ENCODE results near the gene ADAT1. TPM values are rescaled to one million over a fixed set of nuclear protein-coding genes. Genes with fewer than 3 reads are reported as not detected.

Gene ADAT1
- total RNA-seq: 19.5 TPM
- long read RNA-seq, partial matches to known transcripts: 0 of 2 reads
- long read RNA-seq, other reads (novel, unspliced or antisense): 0 of 2 reads

- ATAC-seq (peak; percentile 97), DNase-seq (ENCODE audit: missing footprints) (peak; percentile 100)
- intact Hi-C loops (cut with DNase I): loop anchor here (2.0 to 5.0 kb wide), 2 partner anchors 56 to 158 kb away; partner anchors contain the start of genes GABARAPL2 and TMEM170A
Measured at GRCh38 chr16:75622761-75623605, at the start of gene ADAT1. Gene ADAT1 (minus strand): TSS chr16:75623281. CDS start chr16:75620799, 2,482 bp downstream.

- DNase-seq (ENCODE audit: missing footprints): no peak
- no peak for ATAC-seq
- intact Hi-C loops (cut with DNase I): no loop called here
Measured at GRCh38 chr16:75667503-75667902, 44.4 kb upstream of the ADAT1 start.

- intact Hi-C loops (cut with DNase I): loop anchor here (5.0 kb wide), 1 partner anchor 101 kb away; no protein-coding TSS in a partner anchor
- DNase-seq (ENCODE audit: missing footprints): no peak
- ATAC-seq: no peak
Measured at GRCh38 chr16:75660726-75661302, 37.7 kb upstream of the ADAT1 start.

- DNase-seq (ENCODE audit: missing footprints) (no peak), ATAC-seq (no peak)
- intact Hi-C loops (cut with DNase I): loop anchor here (5.0 kb wide), 1 partner anchor 102 kb away; no protein-coding TSS in a partner anchor
Measured at GRCh38 chr16:75660321-75660720, 37.2 kb upstream of the ADAT1 start.

- ATAC-seq (no peak), DNase-seq (ENCODE audit: missing footprints) (no peak)
- intact Hi-C loops (cut with DNase I): no loop called here
Measured at GRCh38 chr16:75658175-75658574, 35.1 kb upstream of the ADAT1 start.

- intact Hi-C loops (cut with DNase I): no loop called here
- ATAC-seq (no peak), DNase-seq (ENCODE audit: missing footprints) (no peak)
Measured at GRCh38 chr16:75653922-75654321, 30.8 kb upstream of the ADAT1 start.

- DNase-seq (ENCODE audit: missing footprints): peak; percentile 93
- intact Hi-C loops (cut with DNase I): no loop called here
- ATAC-seq: peak; percentile 67
Measured at GRCh38 chr16:75648265-75649076, 25.4 kb upstream of the ADAT1 start.

GRCh38 chr16:75647492-75648264, 24.6 kb upstream of the ADAT1 start, which contains the start of the genes KARS1 and TERF2IP:
Gene KARS1 (minus strand): TSS chr16:75647665. CDS start chr16:75647639, 26 bp downstream.
Gene TERF2IP (plus strand): TSS chr16:75647773. CDS start chr16:75647883, 110 bp downstream.
- DNase-seq (ENCODE audit: missing footprints) (peak; percentile 95), ATAC-seq (peak; percentile 99)
- intact Hi-C loops (cut with DNase I): no loop called here

- peak; percentile 21 for ATAC-seq
- no peak for DNase-seq (ENCODE audit: missing footprints)
- intact Hi-C loops (cut with DNase I): no loop called here
Measured at GRCh38 chr16:75647112-75647491, 24.0 kb upstream of the ADAT1 start.

- DNase-seq (ENCODE audit: missing footprints) (no peak), ATAC-seq (no peak)
- intact Hi-C loops (cut with DNase I): no loop called here
Measured at GRCh38 chr16:75644240-75645012, 21.3 kb upstream of the ADAT1 start.

GRCh38 chr16:75640598-75640997, 17.5 kb upstream of the ADAT1 start:
- no peak for DNase-seq (ENCODE audit: missing footprints)
- no peak for ATAC-seq
- intact Hi-C loops (cut with DNase I): no loop called here

- no peak for DNase-seq (ENCODE audit: missing footprints)
- intact Hi-C loops (cut with DNase I): no loop called here
- ATAC-seq: no peak
Measured at GRCh38 chr16:75635036-75635435, 12.0 kb upstream of the ADAT1 start.

- intact Hi-C loops (cut with DNase I): no loop called here
- no peak for ATAC-seq
- DNase-seq (ENCODE audit: missing footprints): no peak
Measured at GRCh38 chr16:75632857-75633256, 9.8 kb upstream of the ADAT1 start.

- intact Hi-C loops (cut with DNase I): no loop called here
- DNase-seq (ENCODE audit: missing footprints) (no peak), ATAC-seq (no peak)
Measured at GRCh38 chr16:75630052-75630451, 7.0 kb upstream of the ADAT1 start.

GRCh38 chr16:75629132-75629531, 6.1 kb upstream of the ADAT1 start:
- ATAC-seq (no peak), DNase-seq (ENCODE audit: missing footprints) (no peak)
- intact Hi-C loops (cut with DNase I): no loop called here

- ATAC-seq: no peak
- no peak for DNase-seq (ENCODE audit: missing footprints)
- intact Hi-C loops (cut with DNase I): no loop called here
Measured at GRCh38 chr16:75628351-75628750, 5.3 kb upstream of the ADAT1 start.

- DNase-seq (ENCODE audit: missing footprints): no peak
- ATAC-seq: no peak
- intact Hi-C loops (cut with DNase I): no loop called here
Measured at GRCh38 chr16:75627851-75628250, 4.8 kb upstream of the ADAT1 start.

- intact Hi-C loops (cut with DNase I): no loop called here
- DNase-seq (ENCODE audit: missing footprints) (no peak), ATAC-seq (no peak)
Measured at GRCh38 chr16:75626806-75627205, 3.7 kb upstream of the ADAT1 start.
